HG03095 (cell line): Measurements from ENCODE around the gene PRKAR1B.

ENCODE experiments used
- ATAC-seq: cut with Tn5 transposase; IDR thresholded peaks from one replicate; pipeline ENCODE4 v1.9.1; 2021; ENCODE audit warnings: moderate library complexity; ENCODE audit not compliant: unreplicated experiment

Gene PRKAR1B

GRCh38 chr7:501526-501925, 225.6 kb downstream of the PRKAR1B start:
- no peak for ATAC-seq

GRCh38 chr7:500521-501420, 226.3 kb downstream of the PRKAR1B start:
- no peak for ATAC-seq

GRCh38 chr7:499853-500485, 227.1 kb downstream of the PRKAR1B start:
- no peak for ATAC-seq
